OCI-LY7 (cell line): ENCODE results near the gene GPR137B. TPM values are rescaled to one million over a fixed set of nuclear protein-coding genes. Genes with fewer than 3 reads are reported as not detected.

Experiments used
- BruUV-seq: library from RNA; stranded (reverse); fragments of 400-500 nt; replicated peaks from 2 replicates; lab custom pipeline; 2021; lab: Mats Ljungman, UMichigan
- CTCF ChIA-PET: fragments of 300-600 bp; sonication (Branson Sonifier 250); formaldehyde crosslinking; loops from one replicate; lab custom pipeline; 2022; ENCODE audit warnings: antibody characterized with exemption; ENCODE audit not compliant: unreplicated experiment; lab: Charles Lee
- POLR2A ChIA-PET: fragments of 300-600 bp; sonication (Branson Sonifier 250); formaldehyde crosslinking; loops from one replicate; lab custom pipeline; 2022; ENCODE audit warnings: antibody characterized with exemption; lab: Charles Lee
- DNase-seq: peaks from one replicate; pipeline ENCODE4 v3.0.0-alpha.2; 2015; ENCODE audit warnings: low spot score
- H2AFZ ChIP-seq: fragments of 200-600 bp; sonication (generic), shearing (Covaris generic); 2 replicates; pipeline ENCODE4 v1.6.1; 2014; ENCODE audit warnings: mild to moderate bottlenecking, antibody characterized with exemption, low read length, moderate library complexity
- H3K27ac ChIP-seq: fragments of 200-600 bp; sonication (generic); 2 replicates; pipeline ENCODE4 v1.5.1; 2014; ENCODE audit warnings: mixed run types, low read depth, mild to moderate bottlenecking, moderate library complexity, low read length, inconsistent platforms; ENCODE audit not compliant: poor library complexity, severe bottlenecking
- H3K36me3 ChIP-seq: fragments of 200-600 bp; sonication (generic); 2 replicates; pipeline ENCODE4 v1.6.1; 2014; ENCODE audit warnings: mild to moderate bottlenecking, antibody characterized with exemption, low read length, moderate library complexity, mixed read lengths; ENCODE audit not compliant: insufficient read depth
- H3K4me1 ChIP-seq: fragments of 200-600 bp; sonication (generic); 2 replicates; pipeline ENCODE4 v1.5.1; 2014; ENCODE audit warnings: mild to moderate bottlenecking, low read length; ENCODE audit not compliant: insufficient read depth, poor library complexity, severe bottlenecking
- H3K4me2 ChIP-seq: fragments of 200-600 bp; sonication (generic); 2 replicates; pipeline ENCODE4 v1.6.1; 2014; ENCODE audit warnings: mild to moderate bottlenecking, low read length
- H3K4me3 ChIP-seq: fragments of 200-600 bp; sonication (generic); 2 replicates; pipeline ENCODE4 v1.5.1; 2014; ENCODE audit warnings: mild to moderate bottlenecking, low read depth, low read length; ENCODE audit not compliant: poor library complexity, severe bottlenecking
- H3K79me2 ChIP-seq: fragments of 200-600 bp; sonication (generic); 2 replicates; pipeline ENCODE4 v1.6.1; 2016; ENCODE audit warnings: low read depth, mild to moderate bottlenecking, low read length, moderate library complexity, mixed read lengths; ENCODE audit not compliant: insufficient read depth
- H3K9me2 ChIP-seq: fragments of 200-600 bp; sonication (generic); 2 replicates; pipeline ENCODE4 v1.6.1; 2016; ENCODE audit warnings: mild to moderate bottlenecking, low read length, mixed read lengths; ENCODE audit not compliant: insufficient read depth
- H3K9me3 ChIP-seq: fragments of 200-600 bp; sonication (generic); 2 replicates; pipeline ENCODE4 v1.6.1; 2014; ENCODE audit warnings: mild to moderate bottlenecking, mixed run types, low read length, mixed read lengths
- H4K20me1 ChIP-seq: fragments of 200-600 bp; sonication (generic); 2 replicates; pipeline ENCODE4 v1.6.1; 2014; ENCODE audit warnings: mild to moderate bottlenecking, antibody characterized with exemption, low read length, moderate library complexity, mixed read lengths; ENCODE audit not compliant: insufficient read depth
- EZH2phosphoT487 ChIP-seq: fragments of 200-600 bp; sonication (generic); IDR thresholded peaks from 2 replicates; pipeline ENCODE4 v1.6.1; 2018; ENCODE audit warnings: low read depth, borderline replicate concordance, mild to moderate bottlenecking, mixed run types, antibody characterized with exemption, low read length, moderate library complexity, mixed read lengths
- intact Hi-C: fragments of 100-400 bp; cut with micrococcal nuclease; formaldehyde crosslinking; loops from one replicate; pipeline ENCODE4 v1.10.0; 2022; ENCODE audit not compliant: unreplicated experiment
- total RNA-seq, 2 experiments: library from RNA; depleted of rRNA in 1 of 2; stranded (reverse); fragments of >200 nt in 1 of 2; shearing (Covaris generic) in 1 of 2; gene quantifications; 2 replicates each; pipeline ENCODE4 v1.2.3, GENCODE V29; 2014 to 2022
- TF ChIP-seq, protein P1 (sequence below): fragments of 200-600 bp; sonication (generic); conservative IDR thresholded peaks from 2 replicates; pipeline ENCODE4 v1.5.1; 2014; ENCODE audit warnings: mild to moderate bottlenecking, antibody characterized with exemption, low read length, moderate library complexity, mixed read lengths

The GPR137B gene
- total RNA-seq, 2 experiments from 2014 or later = 2.8 to 3.1 TPM

DNA sequence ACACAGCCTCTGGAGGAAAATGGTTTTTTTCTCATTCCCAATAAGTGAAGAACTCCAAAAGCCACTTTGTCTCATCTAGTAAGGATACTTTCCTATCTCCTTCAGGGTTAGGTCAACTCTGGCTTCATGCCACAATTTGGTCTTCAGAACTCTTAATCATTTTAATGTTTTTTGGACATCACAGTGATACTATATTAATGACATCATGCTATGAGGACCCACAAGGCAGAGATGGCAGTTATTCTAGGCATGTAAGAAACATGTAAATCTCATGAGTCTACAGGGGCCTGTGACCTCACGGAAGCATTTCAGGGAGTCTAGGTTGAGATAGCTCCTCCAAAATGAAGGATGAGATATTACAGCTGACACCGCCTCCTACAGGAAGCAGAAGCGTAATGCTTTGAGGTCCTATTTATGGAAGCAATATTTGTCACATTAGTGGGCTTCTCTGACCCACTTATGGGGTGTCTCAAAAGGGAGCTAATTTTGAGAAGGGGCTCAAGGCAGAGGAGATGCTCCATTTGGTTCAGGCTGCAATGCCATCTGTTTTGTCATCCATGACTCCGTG lies 5.0 kb upstream of the GPR137B start:
- Histone ChIP-seq H3K4me2 (no peak overlapping the region), H3K4me1 (no peaks in the 10 kb centered on the region), H3K36me3 (no peaks in the 10 kb centered on the region), H3K79me2 (no peaks in the 10 kb centered on the region), H3K9me2 (no peaks in the 10 kb centered on the region), H4K20me1 (no peaks in the 10 kb centered on the region), H3K9me3 (no peaks in the 10 kb centered on the region), H3K4me3 (no peak overlapping the region), H2AFZ (no peak overlapping the region), H3K27ac (no peak overlapping the region)
- intact Hi-C loops = no loop called here
- ChIA-PET POLR2A (interaction anchor here (0.6 kb wide), 1 partner anchor 9 kb away, joined by 3 read pairs; no protein-coding TSS in a partner anchor), CTCF (no interaction called here)
- TF ChIP-seq, protein P1, sequence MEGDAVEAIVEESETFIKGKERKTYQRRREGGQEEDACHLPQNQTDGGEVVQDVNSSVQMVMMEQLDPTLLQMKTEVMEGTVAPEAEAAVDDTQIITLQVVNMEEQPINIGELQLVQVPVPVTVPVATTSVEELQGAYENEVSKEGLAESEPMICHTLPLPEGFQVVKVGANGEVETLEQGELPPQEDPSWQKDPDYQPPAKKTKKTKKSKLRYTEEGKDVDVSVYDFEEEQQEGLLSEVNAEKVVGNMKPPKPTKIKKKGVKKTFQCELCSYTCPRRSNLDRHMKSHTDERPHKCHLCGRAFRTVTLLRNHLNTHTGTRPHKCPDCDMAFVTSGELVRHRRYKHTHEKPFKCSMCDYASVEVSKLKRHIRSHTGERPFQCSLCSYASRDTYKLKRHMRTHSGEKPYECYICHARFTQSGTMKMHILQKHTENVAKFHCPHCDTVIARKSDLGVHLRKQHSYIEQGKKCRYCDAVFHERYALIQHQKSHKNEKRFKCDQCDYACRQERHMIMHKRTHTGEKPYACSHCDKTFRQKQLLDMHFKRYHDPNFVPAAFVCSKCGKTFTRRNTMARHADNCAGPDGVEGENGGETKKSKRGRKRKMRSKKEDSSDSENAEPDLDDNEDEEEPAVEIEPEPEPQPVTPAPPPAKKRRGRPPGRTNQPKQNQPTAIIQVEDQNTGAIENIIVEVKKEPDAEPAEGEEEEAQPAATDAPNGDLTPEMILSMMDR = peak; percentile 52
- TF ChIP-seq EZH2phosphoT487 = no peak
- DNase-seq = no peak
- no TSS peak for BruUV-seq

DNA sequence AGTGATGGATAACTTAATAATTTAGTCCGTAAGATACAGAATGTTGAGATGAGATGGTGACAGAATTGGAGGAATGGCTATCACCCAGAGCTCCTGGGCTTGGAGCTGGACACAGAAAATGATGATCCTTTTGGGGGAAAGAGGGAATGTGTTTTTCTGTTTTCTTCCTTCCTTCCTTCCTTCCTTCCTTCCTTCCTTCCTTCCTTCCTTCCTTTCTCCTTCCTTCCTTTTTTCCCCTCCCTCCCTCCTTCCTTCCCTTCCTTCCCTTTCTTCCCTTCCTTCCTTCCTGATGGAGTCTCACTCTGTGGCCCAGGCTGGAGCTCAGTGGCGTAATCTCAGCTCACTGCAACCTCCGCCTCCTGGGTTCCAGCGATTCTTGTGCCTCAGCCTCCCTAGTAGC lies 2.8 kb upstream of the GPR137B start:
- no peaks in the 10 kb centered on the region for H4K20me1 ChIP-seq
- BruUV-seq = no TSS peak
- ChIA-PET POLR2A (no interaction called here), CTCF (no interaction called here)
- no peak overlapping the region for H3K4me2 ChIP-seq
- intact Hi-C loops = no loop called here
- H2AFZ ChIP-seq = no peak overlapping the region
- no peak overlapping the region for H3K27ac ChIP-seq
- H3K9me2 ChIP-seq = no peaks in the 10 kb centered on the region
- no peak overlapping the region for H3K4me3 ChIP-seq
- no peaks in the 10 kb centered on the region for H3K79me2 ChIP-seq
- no peak for DNase-seq
- H3K36me3 ChIP-seq = no peaks in the 10 kb centered on the region
- TF ChIP-seq EZH2phosphoT487 = no peak
- TF ChIP-seq, protein P1 = no peak
- peaks cover 2% of the 10 kb centered on the region for H3K4me1 ChIP-seq
- H3K9me3 ChIP-seq = no peaks in the 10 kb centered on the region

DNA sequence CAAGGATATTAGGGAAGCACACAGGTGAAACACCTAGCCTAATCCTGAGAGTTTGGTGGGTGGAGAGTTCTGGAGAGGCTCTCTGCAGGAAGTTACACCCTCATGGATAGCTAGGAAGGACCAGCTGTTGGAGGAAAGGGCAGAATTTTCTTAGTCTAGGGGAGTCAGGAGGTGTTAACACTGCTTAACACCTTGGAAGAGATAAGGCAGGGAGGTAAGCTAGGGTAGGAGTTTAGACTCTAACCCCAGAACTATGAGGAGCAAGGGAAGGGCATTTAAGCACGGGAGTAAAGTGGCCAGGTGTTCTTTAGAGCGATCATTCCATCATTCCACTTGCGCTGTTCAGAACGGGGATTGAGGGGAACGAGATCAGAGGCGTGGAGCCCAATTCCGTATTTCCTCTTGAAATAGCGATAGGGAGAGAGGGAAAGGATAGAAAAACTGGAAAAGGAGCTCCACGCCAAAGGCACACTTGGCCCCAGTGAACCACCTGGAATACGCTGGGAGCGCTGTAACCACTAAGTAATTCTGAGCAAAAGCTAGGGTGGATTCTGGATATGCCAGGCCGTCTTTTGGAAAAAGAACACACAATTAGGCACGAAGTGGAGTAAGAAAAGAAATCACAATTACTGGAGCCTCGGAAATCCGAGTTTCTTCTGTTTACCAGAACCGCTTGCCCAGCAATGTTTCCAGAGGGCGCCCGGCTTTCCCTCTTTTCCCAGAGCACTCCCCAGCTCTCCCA lies 1.5 kb upstream of the GPR137B start:
- no peak for DNase-seq
- 0 out of 2 replicates have a peak, but pooled peaks have one; percentile 1 for TF ChIP-seq EZH2phosphoT487
- TF ChIP-seq, protein P1 = no peak
- no TSS peak for BruUV-seq
- CTCF ChIA-PET = no interaction called here
- Histone ChIP-seq H3K9me2 (no peaks in the 10 kb centered on the region), H3K4me3 (no peak overlapping the region), H3K36me3 (0 out of 2 replicates have a peak, but pooled peaks cover 3% of the 10 kb centered on the region), H3K79me2 (no peaks in the 10 kb centered on the region), H3K27ac (no peak overlapping the region), H2AFZ (no peak overlapping the region), H3K4me1 (peaks cover 10% of the 10 kb centered on the region), H3K4me2 (peak overlapping the region; percentile 64), H4K20me1 (no peaks in the 10 kb centered on the region), H3K9me3 (no peaks in the 10 kb centered on the region)
- POLR2A ChIA-PET = no interaction called here
- intact Hi-C loops = loop anchor here (10.0 kb wide), 1 partner anchor 1666 kb away; the partner anchor contains the start of gene TARBP1
